ENCODE results near the gene KCNMB3.
"Not testable (repeated sequence)": the region's sequence is repeated elsewhere in the genome, so short reads cannot be mapped to it uniquely, and the experiment has no call there.

KCNMB3 gene

DNA sequence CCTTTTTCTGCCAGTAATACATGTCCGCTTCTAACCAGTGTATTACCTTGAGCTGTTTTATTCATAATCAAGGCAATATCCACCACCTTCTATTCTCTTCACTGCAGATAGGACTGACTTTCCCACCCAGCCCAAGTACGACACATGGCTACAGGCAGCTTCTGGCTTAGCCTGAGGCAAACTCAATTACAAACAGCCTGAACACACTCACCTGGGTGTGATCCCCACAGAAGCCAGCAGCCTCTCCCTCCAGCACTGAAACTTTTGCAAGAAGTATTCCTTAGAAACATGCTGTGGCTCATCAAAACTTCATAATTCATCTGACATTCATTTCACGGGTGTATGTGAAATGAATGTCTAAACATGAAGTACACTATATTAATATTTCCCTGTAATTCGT, 13.5 kb upstream of the KCNMB3 start:
- no peak for DNase-seq (ENCODE audit: low read depth)

DNA sequence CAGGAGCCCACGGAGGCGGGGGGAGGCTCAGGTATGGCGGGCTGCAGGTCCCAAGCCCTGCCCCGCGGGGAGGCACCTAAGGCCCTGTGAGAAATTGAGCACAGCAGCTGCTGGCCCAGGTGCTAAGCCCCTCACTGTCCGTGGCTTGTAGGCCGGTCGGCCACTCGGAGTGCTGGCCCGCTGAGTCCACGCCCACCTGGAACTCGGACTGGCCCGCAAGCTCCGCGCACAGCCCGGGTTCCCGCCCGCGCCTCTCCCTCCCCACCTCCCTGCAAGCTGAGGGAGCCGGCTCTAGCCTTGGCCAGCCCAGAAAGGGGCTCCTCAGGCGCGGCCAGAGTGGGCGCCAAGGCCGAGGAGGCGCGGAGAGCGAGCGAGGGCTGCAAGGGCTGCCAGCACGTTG, 12.2 kb upstream of the KCNMB3 start:
- DNase-seq (ENCODE audit: low read depth): no peak

DNA sequence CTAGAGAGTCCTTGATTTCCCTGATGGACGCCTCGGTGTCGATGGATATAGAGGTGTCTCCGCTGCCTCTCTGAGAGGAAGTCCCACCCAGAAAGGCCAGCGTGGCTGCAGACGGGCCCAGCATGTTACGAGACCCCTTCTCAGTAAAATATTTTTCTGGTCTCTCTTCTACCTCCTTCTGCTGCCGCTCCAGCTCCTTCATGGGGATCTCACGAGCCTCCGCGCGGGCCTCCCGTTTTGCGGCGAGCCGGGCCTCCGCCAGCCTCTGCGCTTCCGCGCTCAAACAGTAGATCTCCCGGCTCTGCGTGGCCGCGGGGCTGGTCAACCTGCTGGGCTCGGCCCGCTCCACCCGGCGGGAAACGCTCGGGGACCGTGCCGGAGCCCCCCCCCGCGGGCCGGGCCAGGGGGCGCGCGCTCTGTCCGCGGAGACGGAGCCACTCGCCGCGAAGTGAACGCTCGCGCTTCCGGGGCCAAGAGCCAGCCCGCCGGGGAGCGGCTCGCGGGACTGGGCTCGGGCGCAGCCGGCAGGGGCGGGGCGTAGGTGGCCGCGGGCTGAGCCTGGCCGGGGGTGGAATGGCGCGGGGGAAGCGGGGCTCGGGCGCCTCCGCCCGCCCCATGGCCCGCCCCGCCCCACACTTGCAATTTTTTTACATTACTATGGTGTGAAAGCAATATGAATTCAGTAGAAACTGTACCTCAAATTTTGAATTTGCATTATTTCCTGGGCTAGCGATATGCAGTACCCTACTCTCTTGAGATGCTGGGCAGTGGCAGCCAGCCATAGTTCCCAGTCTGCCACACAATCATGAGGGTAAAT, 10.2 kb upstream of the KCNMB3 start:
- DNase-seq (ENCODE audit: low read depth): peak; percentile 50

DNA sequence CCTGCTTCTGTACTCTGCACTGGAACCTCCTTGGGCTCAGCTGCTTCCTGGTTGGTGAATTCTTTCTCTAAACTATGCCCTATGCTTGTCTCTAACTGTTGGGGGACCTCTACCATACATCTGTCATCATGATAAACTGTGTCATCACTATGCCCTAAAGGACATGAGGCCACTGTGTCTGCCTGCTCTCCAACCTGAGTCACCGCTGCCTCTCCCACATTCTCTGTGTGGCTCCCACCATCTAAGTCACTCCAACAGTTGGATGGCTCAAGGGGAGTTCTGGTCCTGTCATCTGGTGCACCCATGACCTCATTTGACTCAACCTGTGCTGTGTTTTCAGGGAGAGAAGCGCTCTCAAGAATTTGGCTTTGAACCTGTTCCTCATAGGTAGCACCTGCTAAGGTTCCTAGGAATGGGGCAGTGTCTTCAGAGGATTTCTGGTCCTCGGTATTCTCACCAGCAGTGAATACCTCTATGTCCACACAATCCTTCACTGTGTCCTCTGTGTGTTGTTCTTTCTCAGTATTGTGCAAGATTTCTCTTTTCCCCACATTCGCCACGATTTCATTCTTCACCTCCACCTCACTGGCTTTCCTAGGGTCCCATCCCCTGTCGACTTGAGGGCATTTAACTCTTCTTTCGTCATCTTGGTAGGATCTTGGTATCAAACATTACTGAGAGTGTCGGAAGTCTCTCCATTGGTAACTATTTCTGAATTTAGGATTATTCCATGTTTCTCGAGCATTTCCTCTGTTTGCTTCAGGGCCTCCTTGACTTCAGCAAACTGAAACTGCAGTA, 9.2 kb upstream of the KCNMB3 start:
- not testable (repeated sequence) for DNase-seq (ENCODE audit: low read depth)

DNA sequence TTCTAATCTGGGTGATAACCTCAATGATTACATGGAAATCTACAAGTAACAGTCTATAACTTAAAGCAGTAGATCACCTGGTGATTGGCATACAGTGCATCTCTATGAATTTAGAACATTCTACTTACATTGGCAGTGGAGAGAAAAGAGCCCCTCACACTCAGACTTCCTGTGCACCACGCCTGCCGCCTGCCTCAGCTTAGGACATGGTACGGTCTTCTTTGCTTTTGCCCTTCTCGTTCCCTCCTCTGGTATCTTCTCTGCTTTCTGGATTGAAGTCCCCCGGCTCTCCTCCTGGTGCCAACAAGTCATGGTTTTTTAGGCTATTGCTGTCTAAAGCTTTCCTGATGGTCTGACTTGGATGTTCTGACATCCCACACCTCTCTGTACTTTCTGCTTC, 7.9 kb upstream of the KCNMB3 start:
- no peak for DNase-seq (ENCODE audit: low read depth)

DNA sequence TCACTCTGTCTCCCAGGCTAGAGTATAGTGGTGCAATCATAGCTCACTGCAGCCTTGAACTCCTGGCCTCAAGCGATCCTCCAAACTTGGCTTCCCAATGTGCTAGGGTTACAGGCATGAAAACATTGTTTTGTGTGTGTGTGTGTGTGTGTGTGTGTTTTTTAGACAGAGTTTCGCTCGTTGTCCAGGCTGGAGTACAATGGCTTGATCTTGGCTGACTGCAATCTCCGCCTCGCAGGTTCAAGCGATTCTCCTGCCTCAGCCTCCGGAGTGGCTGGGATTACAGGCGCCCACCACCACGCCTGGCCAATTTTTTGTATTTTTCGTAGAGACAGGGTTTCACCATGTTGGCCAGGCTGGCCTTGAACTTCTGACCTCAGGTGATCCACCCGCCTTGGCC, 6.8 kb upstream of the KCNMB3 start:
- not testable (repeated sequence) for DNase-seq (ENCODE audit: low read depth)

DNA sequence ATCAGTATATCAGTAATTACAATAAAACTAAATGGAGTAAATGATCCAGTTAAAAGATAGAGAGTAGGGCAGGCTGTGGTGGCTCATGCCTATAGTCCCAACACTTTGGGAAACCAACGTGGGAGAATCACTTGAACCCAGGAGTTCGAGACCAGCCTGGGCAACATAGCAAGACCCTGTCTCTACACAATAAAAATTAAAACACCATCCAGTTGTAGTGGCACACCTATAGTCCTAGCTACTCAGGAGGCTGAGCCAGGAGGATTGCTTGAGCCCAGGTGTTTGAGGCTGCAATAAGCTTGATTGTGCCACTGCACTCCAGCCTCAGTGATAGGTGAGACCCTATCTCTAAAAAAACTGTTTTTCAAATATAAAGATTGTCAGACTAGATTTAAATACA, 5.9 kb upstream of the KCNMB3 start:
- no peak for DNase-seq (ENCODE audit: low read depth)

DNA sequence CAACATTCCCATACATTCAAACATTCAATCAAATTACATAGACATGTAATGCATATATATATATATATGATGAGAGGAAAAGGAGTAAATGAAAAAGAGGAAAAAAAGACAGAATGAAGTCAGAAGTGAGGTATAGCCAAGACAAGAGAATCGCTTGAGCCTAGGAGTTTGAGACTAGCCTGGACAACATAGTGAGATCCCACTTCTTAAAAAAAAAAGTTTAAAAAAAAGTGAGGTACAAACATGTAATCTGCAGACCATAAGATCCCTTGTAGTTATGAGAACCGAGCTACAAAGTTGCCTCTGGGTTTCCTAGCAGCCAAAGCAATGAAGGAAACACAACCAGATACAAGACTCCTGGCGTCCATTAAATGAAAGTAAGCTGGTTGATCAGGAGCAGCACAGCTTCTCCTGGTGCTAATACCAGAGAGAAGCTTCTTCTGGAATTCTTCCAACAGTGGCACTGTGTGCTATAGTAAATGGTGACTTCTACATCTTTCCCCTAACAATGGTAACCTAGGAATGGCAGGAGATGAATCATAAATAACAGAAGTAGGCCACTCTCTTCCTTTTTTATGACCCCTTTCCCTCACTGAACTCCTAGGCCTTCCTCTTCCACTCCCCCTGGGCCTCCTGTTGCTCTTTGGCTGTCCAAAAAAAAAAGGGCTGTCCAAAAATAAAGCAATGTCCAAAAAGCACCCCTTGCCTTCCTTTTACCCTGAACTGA, 3.5 kb downstream of the KCNMB3 start:
- DNase-seq (ENCODE audit: low read depth): no peak

DNA sequence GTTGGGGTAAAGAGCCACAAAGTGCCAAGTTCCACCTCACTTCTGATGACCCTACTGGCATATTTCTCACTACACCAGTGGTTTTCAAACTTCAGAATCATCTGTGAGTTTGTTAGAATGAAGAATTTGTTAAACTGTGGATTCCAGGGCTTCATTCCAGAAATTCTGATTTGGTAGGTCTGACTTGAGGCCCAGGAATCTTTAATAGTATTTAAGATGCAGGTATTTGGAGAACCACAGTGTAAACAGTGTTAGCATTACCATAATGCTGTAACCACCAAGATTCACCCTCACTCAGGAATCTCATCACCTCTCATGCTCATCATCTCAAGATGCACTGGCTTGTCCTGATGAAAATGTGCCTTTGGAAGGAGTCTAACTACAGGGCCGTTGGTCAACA, 6.0 kb downstream of the KCNMB3 start:
- DNase-seq (ENCODE audit: low read depth): no peak

DNA sequence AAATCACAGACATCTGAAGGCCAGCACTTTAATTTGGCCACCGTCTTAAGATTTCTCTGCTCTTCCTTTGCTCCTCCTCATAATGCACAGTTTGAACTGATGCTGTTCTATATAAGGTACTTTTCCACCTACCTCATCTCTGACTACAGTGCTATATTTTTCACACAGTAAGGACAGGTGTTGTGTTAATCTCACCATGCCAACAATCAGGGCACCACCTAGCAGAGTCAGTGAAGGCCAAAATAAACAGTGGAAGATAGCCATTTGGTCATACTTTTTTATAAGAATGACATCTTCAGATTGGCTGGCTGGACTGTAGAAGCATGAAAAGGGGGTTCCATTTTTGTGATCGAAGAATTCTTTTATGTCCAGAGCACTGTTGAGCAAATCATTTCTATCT, 8.1 kb downstream of the KCNMB3 start:
- not testable (repeated sequence) for DNase-seq (ENCODE audit: low read depth)

DNA sequence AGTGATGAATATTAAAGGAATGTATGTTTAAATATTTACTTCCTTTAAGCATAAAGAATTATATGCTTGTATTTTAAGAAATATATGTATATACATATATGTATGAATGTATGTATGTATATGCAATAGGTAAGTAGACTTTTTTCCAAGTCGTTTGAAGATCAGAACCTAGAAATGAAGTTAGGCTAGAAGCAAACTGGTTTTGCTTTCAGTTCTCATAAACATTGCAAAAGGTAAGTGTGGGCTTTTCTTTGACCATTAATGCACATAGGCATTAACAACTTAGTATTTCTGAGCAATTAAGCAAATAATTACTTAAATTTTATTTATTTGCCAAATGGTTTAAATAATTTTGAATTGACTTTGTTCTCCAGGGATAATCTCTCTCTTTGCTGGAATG, 10.6 kb downstream of the KCNMB3 start:
- not testable (repeated sequence) for DNase-seq (ENCODE audit: low read depth)

DNA sequence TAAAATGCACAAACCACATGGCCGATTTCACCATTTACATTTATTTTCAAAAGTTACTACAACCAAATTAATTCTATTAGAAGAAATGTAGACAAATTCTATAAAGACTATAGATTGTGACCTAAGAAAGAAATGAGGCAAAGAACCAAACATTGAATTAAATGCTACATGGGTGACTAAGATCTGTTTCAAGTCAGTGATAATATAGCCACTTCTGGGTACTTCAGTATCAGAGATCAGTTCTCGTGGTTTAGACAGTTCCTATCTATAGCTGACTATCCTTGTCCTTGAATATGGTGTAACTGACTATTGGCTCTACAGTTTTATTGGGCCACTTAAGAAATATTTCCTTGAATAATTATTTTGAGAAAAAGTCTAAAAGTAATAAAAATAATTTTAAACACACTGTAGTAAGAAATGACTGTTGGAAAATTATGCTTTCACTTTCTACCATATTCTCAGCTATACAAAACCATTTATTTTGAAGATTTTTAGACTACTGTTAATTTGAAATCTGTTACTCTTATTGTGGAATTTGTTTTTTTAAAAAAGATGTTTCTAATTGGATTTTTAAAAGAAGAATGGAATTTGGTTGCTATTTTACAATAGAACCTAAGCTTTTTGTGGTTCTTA, 14.1 kb downstream of the KCNMB3 start:
- no peak for DNase-seq (ENCODE audit: low read depth)

DNA sequence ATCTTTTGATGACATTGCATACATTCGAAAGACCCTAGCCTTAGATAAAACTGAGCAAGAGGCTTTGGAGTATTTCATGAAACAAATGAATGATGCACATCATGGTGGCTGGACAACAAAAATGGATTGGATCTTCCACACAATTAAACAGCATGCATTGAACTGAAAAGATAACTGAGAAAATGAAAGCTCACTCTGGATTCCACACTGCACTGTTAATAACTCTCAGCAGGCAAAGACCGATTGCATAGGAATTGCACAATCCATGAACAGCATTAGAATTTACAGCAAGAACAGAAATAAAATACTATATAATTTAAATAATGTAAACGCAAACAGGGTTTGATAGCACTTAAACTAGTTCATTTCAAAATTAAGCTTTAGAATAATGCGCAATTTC, 16.7 kb downstream of the KCNMB3 start:
- DNase-seq (ENCODE audit: low read depth): no peak

DNA sequence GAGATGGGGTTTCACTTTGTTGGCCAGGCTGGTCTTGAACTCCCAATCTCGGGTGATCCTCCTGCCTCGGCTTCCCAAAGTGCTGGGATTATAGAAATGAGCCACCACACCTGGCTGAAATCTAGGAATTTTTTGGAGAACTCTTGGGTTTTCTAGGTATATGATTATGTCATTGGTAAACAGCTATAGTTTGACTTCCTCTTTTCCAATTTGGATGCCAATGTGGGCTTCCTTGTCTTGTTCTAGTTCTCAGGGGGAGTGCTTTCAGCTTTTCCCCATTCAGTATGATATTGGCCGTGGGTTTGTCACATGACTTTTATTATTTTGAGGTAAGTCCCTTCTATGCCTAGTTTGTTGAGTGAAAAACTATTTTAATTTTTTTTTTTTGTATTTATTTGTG, 17.9 kb downstream of the KCNMB3 start:
- no peak for DNase-seq (ENCODE audit: low read depth)

DNA sequence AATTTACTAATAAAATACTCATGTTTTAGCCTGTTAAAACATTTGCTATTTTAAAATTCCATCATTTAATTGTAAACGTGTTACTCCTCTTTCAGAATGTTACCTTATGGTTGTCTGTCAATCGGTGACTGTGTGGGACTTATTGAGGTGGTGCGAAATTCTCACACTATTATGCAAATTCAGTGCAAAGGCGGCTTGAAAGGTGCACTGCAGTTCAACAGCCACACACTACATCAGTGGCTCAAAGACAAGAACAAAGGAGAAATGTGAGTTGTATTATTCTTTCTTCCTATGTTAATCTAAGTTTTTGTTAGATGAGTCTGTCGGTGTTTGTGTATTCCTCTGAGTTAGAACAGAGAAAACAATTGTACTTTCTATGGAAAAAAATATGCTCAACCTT, 21.7 kb downstream of the KCNMB3 start:
- DNase-seq (ENCODE audit: low read depth): no peak

DNA sequence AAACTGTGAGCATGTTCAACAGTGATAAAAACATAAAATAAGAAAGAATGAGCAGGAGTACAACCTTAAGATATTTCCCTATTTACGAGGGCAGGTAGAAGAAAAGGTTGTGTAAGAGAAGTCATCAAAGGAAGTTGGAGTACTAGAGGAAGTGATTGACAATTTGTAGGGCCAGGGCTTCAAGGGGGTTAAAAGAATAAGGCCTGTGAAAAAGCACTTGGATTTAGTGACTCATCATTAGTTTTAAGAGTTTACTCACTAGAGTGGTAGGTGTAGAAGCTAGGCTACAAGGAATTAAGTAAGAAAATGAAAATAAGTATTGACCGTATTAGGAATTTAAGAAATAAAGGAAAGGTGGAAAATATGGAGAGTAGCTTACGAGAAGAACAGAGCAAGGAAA, 23.6 kb downstream of the KCNMB3 start:
- no peak for DNase-seq (ENCODE audit: low read depth)

DNA sequence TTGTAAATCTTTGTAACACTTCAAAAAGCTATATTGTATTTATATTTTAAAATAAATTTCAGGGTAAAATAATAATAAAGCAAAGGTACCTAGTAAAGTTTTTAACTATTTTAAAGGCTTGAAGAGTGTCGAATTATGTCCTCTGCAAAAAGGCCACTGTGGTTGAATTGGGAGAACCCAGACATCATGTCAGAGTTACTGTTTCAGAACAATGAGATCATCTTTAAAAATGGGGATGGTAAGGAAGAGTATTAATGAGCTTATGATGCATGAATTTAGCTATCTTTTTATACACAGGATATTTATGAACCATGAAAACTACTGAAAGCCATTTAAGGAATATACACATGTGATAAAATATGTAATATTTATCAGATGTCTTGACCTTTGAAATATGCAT, 26.3 kb downstream of the KCNMB3 start:
- no peak for DNase-seq (ENCODE audit: low read depth)

DNA sequence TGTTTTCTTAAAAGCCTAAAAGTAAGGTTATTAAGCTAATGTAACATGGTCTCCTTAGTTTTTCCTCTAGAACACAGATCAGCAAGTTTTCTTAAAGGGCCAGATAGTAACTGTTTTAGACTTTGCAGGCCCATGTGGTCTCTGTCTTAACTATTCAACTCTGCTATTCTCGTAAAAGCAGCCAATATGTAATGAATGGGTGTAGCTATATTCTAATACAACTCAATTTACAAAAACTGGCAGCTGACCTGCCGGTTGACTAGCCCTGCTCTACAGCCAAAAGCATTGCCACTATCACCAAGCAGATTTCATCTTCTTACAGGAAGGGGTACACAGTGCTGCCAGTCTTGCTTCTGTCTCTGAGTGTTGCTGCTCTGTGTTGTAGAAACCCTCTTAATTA, 27.4 kb downstream of the KCNMB3 start:
- no peak for DNase-seq (ENCODE audit: low read depth)

DNA sequence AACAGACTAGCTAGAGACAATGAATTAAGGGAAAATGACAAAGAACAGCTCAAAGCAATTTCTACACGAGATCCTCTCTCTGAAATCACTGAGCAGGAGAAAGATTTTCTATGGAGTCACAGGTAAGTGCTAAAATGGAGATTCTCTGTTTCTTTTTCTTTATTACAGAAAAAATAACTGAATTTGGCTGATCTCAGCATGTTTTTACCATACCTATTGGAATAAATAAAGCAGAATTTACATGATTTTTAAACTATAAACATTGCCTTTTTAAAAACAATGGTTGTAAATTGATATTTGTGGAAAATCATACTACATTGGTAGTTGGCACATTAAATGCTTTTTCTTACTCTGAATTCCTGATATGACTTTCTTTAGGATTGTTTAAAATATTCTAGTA, 32.7 kb downstream of the KCNMB3 start:
- not testable (repeated sequence) for DNase-seq (ENCODE audit: low read depth)

DNA sequence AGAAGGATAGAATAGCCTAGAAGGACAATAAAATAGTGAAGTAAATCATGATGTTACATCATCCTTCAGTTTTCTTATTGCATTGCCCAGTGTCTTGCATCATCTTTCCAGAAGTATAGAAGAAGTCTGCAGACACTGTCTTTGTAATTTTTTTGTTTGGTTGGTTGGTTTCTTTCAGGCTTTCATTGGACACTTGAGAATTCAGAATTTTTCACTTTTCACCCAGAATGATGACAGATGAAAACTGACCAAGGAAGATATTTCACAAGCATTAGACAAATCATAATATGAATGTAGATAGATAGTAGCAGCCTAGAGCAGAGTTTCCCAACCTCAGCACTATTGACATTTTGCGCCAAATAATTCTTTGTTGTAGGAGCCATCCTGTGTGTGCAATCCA, 35.4 kb downstream of the KCNMB3 start:
- not testable (repeated sequence) for DNase-seq (ENCODE audit: low read depth)

DNA sequence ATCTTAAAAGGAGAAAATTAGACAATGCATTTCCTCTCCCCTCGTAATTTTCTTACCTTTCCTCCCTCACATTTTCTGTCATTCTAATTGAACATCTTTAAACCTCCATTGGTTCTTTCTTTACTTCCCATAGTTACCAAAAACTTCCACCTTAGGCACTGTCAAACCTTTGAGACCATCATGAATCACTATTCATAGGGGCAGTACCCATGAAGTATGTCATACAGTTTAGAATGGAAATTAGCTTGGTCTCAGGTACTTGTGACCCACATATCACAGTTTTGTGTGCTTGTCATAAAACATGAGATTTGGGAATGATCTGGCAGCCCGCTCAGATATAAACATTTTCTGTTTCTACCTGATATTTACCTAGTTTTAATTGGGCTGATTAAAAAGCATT, 50.1 kb downstream of the KCNMB3 start:
- no peak for DNase-seq (ENCODE audit: low read depth)

DNA sequence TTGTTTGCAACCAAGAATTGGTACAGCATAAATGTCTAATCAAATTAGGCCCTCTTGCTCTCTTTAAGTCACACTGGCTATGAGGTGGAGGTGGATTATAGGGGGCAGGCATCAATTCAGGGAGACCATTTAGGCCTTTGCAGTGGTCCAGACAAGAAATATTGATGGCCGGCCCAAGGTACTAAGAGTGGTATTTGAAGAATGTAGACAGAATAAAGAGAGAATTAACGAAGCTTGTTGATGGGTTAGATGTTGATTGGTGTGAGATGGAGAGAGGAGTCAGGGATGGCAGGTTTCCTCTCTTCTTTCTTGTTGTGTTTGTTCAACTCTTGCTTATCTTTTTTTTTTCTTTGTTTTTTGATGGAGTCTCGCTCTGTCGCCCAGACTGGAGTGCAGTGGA, 54.2 kb downstream of the KCNMB3 start:
- no peak for DNase-seq (ENCODE audit: low read depth)

All from T follicular helper cell (primary cell).